Measurements from ENCODE around the gene SNAI1.

GRCh38 chr20:50036703-50037102 lies 53.9 kb downstream of the SNAI1 start:
- TF ChIP-seq CTCF (IDR thresholded peaks at IDR 0.05), result no peak
- TF ChIP-seq POLR2A (IDR thresholded peaks at IDR 0.05), result no peak
- no peak for TF ChIP-seq EP300 (IDR thresholded peaks at IDR 0.05)

Measured in ovary (tissue), 3 donors.